GM12878 (cell line): ENCODE measurements around the gene AP2B1. TPM values are rescaled to one million over a fixed set of nuclear protein-coding genes. Genes with fewer than 3 reads are reported as not detected.

Experiments
- ATAC-seq: fragments of 200-7000 bp; cut with Tn5 transposase; 3 replicates; pipeline ENCODE4 v1.9.1; 2020; ENCODE audit warnings: mild to moderate bottlenecking, moderate library complexity
- BruUV-seq: library from RNA; stranded (reverse); fragments of 400-500 nt; replicated peaks from 2 replicates; lab custom pipeline; 2021; lab: Mats Ljungman, UMichigan
- CTCF ChIA-PET: fragments of 300-600 bp; sonication (Branson Sonifier 250); formaldehyde crosslinking; extraction: SDS; loops from one replicate; lab custom pipeline; 2021; ENCODE audit warnings: inconsistent platforms; lab: Yijun Ruan, JAX
- POLR2A ChIA-PET: fragments of 350-600 bp; formaldehyde crosslinking; extraction: SDS; loops from one replicate; lab custom pipeline; 2021; ENCODE audit warnings: inconsistent platforms; lab: Charles Lee
- RAD21 ChIA-PET: fragments of 300-600 bp; sonication (Branson Sonifier 250); formaldehyde crosslinking; loops from one replicate; lab custom pipeline; 2023; ENCODE audit warnings: antibody characterized with exemption; ENCODE audit not compliant: unreplicated experiment; lab: Charles Lee
- SMC1A ChIA-PET: fragments of 300-600 bp; sonication (Branson Sonifier 250); formaldehyde crosslinking; loops from one replicate; lab custom pipeline; 2023; ENCODE audit not compliant: unreplicated experiment, uncharacterized antibody; lab: Charles Lee
- DNase-seq: peaks from one replicate; pipeline ENCODE4 v3.0.0-alpha.2; 2011; ENCODE audit warnings: low read depth, low spot score
- FAIRE-seq: peaks from 3 replicates; lab custom pipeline; 2011; peaks lifted over from hg19 to GRCh38; lab: Jason Lieb, UNC
- H2AFZ ChIP-seq: 2 replicates; pipeline ENCODE4 v1.6.0; 2011; ENCODE audit warnings: low read depth, low read length, control low read depth; ENCODE audit not compliant: control insufficient read depth
- H3K27ac ChIP-seq: 2 replicates; pipeline ENCODE4 v1.5.1; 2011; ENCODE audit warnings: control low read depth; ENCODE audit not compliant: control insufficient read depth, insufficient read depth
- H3K27me3 ChIP-seq, 2 experiments: replicated peaks in 1 of 2; 2 replicates each; pipeline versions ENCODE4 v1.6.0 to v1.6.1; 2011; ENCODE audit warnings: low read length in 1 of 2; ENCODE audit not compliant: control insufficient read depth in 2 of 2, insufficient read depth in 2 of 2
- H3K36me3 ChIP-seq, 2 experiments: 2 replicates each; pipeline ENCODE4 v1.5.1; 2011; ENCODE audit warnings: low read length in 1 of 2; ENCODE audit not compliant: control insufficient read depth in 2 of 2, insufficient read depth in 2 of 2
- H3K4me1 ChIP-seq: 2 replicates; pipeline ENCODE4 v1.6.1; 2011; ENCODE audit warnings: mild to moderate bottlenecking, low read length, moderate library complexity, mixed read lengths; ENCODE audit not compliant: control insufficient read depth, insufficient read depth
- H3K4me2 ChIP-seq: 2 replicates; pipeline ENCODE4 v1.6.0; 2011; ENCODE audit warnings: control low read depth; ENCODE audit not compliant: control insufficient read depth, insufficient read depth
- H3K4me3 ChIP-seq: fragments of 200-600 bp; sonication (generic); 2 replicates; pipeline ENCODE4 v1.5.1; 2016
- H3K79me2 ChIP-seq: 2 replicates; pipeline ENCODE4 v1.6.0; 2011; ENCODE audit warnings: low read length; ENCODE audit not compliant: control insufficient read depth, insufficient read depth
- H3K9ac ChIP-seq: 2 replicates; pipeline ENCODE4 v1.8.0; 2011; ENCODE audit warnings: low read length, control low read depth, mixed read lengths; ENCODE audit not compliant: control insufficient read depth, insufficient read depth
- H3K9me3 ChIP-seq: replicated peaks from 3 replicates; pipeline ENCODE4 v1.5.1; 2011; ENCODE audit warnings: mild to moderate bottlenecking, low read length; ENCODE audit not compliant: control insufficient read depth, insufficient read depth
- H4K20me1 ChIP-seq: 2 replicates; pipeline ENCODE4 v1.6.0; 2011; ENCODE audit not compliant: control insufficient read depth, insufficient read depth
- GABPA ChIP-seq: IDR thresholded peaks from 2 replicates; pipeline ENCODE4 v1.6.1; 2014; ENCODE audit warnings: antibody characterized with exemption, low read depth, mild to moderate bottlenecking, inconsistent platforms
- IKZF1 ChIP-seq: fragments of 450-650 bp; conservative IDR thresholded peaks from 2 replicates; pipeline ENCODE4 v1.6.1; 2017; ENCODE audit warnings: antibody characterized with exemption, mild to moderate bottlenecking
- NRF1 ChIP-seq: conservative IDR thresholded peaks from 2 replicates; pipeline ENCODE4 v1.6.1; 2011; ENCODE audit warnings: mild to moderate bottlenecking, low read depth, low read length, improper control_type of control experiment
- RBBP5 ChIP-seq: fragments of 200-600 bp; sonication (generic); conservative IDR thresholded peaks from 2 replicates; pipeline ENCODE4 v1.6.1; 2016
- SMAD5 ChIP-seq: IDR thresholded peaks from 2 replicates; pipeline ENCODE4 v1.6.1; 2016; ENCODE audit warnings: antibody characterized with exemption, low read depth
- ZNF274 ChIP-seq: IDR thresholded peaks from one replicate; pipeline ENCODE4 v1.8.0; 2011; ENCODE audit not compliant: insufficient read length, insufficient read depth
- WGBS: methylation state at CpG from one replicate; pipeline ENCODE4 v1.1.6; 2016; ENCODE audit warnings: low lambda C conversion rate; ENCODE audit not compliant: insufficient replicate concordance, insufficient coverage; ENCODE audit errors: missing lambda C conversion rate; 5-methylcytosine and 5-hydroxymethylcytosine counted together
- in situ Hi-C: fragments of 300-500 bp; cut with MboI; formaldehyde crosslinking; loops from 9 replicates; pipeline ENCODE4 v1.14.3; 2018; ENCODE audit warnings: mixed read lengths
- intact Hi-C: fragments of 100-400 bp; cut with micrococcal nuclease; formaldehyde crosslinking; loops from one replicate; pipeline ENCODE4 v1.14.2; 2022; ENCODE audit not compliant: unreplicated experiment
- polyA plus RNA-seq, 11 experiments: library from polyadenylated mRNA; depleted of rRNA in 4 of 11; unstranded in 6 of 11; stranded (reverse) in 5 of 11; fragments of >200 nt; fragmentation: Nextera tagmentation in 4 of 11; fragmentation: Illumina TruSeq in 1 of 11; extraction: Ambion mirVana in 4 of 11; extraction: Trizol in 1 of 11; gene quantifications; 1 replicate in 1 of 11; 2 replicates in 10 of 11; pipeline versions ENCODE4 v1.2.1 to v1.2.3, GENCODE V29; 2011 to 2016; ENCODE audit warnings: inconsistent platforms in 2 of 11, missing spikeins in 2 of 11, low read depth in 1 of 11
- total RNA-seq, 4 experiments: library from RNA; depleted of rRNA in 3 of 4; stranded (reverse); fragments of >200 nt in 3 of 4; fragmentation: Illumina TruSeq in 1 of 4; extraction: Trizol in 1 of 4; gene quantifications; 2 replicates each; pipeline versions ENCODE4 v1.2.1 to v1.2.3, GENCODE V29; 2013 to 2021
- TF ChIP-seq, protein P1 (sequence below): IDR thresholded peaks from 2 replicates; pipeline ENCODE4 v1.6.1; 2012; ENCODE audit warnings: low read depth, low read length, improper control_type of control experiment
- TF ChIP-seq, protein P2 (sequence below): IDR thresholded peaks from 2 replicates; pipeline ENCODE4 v1.6.1; 2012; ENCODE audit warnings: improper control_type of control experiment, low read depth, low read length; ENCODE audit not compliant: insufficient replicate concordance

AP2B1 gene
- total and polyA plus RNA-seq, 10 of the 15 experiments (the other 5 are each of a cell fraction or from before 2014, with no cell fraction given) = 18.6 to 112 (median 53.9) TPM

DNA sequence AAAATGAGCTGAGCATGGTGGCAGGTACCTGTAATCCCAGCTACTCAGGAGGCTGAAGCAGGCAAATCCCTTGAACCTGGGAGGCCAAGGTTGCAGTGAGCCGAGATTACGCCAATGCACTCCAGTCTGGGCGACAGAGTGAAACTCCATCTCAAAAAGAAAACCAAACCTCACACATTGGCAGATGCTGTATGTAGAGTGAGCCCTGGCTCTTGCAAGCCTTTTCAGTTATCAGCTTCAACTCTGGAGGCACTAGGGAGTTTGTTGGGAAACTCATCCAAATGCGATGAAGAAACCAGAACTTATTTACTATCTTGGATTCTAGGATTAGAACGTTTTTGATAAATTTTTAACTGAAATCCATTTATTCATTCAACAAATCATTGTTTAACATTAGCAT is 87.4 kb downstream of the AP2B1 start:
- H3K36me3 ChIP-seq = peaks cover 2 to 5% of the 10 kb centered on the region in 2 experiments
- H3K27me3 ChIP-seq = no peaks in the 10 kb centered on the region
- H3K27ac ChIP-seq = no peak overlapping the region
- 89% methylated on average over 5 of the region's 5 CpGs for whole genome bisulfite sequencing
- ATAC-seq = no peak
- no peak for DNase-seq
- no peak for FAIRE-seq
- CTCF ChIA-PET = interaction anchor here (1.1 kb wide), 1 partner anchor 61 kb away, joined by 3 read pairs; no protein-coding TSS in a partner anchor
- SMC1A ChIA-PET = no interaction called here
- H3K4me1 ChIP-seq = no peaks in the 10 kb centered on the region
- no TSS peak for BruUV-seq
- H3K9ac ChIP-seq = no peak overlapping the region
- no peak overlapping the region for H3K4me3 ChIP-seq
- H4K20me1 ChIP-seq = no peaks in the 10 kb centered on the region
- H3K4me2 ChIP-seq = no peak overlapping the region
- RAD21 ChIA-PET = no interaction called here
- TF ChIP-seq IKZF1 (no peak), SMAD5 (no peak), ZNF274 (no peak), RBBP5 (no peak), NRF1 (no peak), GABPA (no peak)
- TF ChIP-seq, protein P1, sequence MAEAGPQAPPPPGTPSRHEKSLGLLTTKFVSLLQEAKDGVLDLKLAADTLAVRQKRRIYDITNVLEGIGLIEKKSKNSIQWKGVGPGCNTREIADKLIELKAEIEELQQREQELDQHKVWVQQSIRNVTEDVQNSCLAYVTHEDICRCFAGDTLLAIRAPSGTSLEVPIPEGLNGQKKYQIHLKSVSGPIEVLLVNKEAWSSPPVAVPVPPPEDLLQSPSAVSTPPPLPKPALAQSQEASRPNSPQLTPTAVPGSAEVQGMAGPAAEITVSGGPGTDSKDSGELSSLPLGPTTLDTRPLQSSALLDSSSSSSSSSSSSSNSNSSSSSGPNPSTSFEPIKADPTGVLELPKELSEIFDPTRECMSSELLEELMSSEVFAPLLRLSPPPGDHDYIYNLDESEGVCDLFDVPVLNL = no peak
- TF ChIP-seq, protein P2, sequence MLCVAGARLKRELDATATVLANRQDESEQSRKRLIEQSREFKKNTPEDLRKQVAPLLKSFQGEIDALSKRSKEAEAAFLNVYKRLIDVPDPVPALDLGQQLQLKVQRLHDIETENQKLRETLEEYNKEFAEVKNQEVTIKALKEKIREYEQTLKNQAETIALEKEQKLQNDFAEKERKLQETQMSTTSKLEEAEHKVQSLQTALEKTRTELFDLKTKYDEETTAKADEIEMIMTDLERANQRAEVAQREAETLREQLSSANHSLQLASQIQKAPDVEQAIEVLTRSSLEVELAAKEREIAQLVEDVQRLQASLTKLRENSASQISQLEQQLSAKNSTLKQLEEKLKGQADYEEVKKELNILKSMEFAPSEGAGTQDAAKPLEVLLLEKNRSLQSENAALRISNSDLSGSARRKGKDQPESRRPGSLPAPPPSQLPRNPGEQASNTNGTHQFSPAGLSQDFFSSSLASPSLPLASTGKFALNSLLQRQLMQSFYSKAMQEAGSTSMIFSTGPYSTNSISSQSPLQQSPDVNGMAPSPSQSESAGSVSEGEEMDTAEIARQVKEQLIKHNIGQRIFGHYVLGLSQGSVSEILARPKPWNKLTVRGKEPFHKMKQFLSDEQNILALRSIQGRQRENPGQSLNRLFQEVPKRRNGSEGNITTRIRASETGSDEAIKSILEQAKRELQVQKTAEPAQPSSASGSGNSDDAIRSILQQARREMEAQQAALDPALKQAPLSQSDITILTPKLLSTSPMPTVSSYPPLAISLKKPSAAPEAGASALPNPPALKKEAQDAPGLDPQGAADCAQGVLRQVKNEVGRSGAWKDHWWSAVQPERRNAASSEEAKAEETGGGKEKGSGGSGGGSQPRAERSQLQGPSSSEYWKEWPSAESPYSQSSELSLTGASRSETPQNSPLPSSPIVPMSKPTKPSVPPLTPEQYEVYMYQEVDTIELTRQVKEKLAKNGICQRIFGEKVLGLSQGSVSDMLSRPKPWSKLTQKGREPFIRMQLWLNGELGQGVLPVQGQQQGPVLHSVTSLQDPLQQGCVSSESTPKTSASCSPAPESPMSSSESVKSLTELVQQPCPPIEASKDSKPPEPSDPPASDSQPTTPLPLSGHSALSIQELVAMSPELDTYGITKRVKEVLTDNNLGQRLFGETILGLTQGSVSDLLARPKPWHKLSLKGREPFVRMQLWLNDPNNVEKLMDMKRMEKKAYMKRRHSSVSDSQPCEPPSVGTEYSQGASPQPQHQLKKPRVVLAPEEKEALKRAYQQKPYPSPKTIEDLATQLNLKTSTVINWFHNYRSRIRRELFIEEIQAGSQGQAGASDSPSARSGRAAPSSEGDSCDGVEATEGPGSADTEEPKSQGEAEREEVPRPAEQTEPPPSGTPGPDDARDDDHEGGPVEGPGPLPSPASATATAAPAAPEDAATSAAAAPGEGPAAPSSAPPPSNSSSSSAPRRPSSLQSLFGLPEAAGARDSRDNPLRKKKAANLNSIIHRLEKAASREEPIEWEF = no peak
- no peaks in the 10 kb centered on the region for H3K79me2 ChIP-seq
- POLR2A ChIA-PET = no interaction called here
- no peaks in the 10 kb centered on the region for H3K9me3 ChIP-seq
- intact Hi-C loops (no loop called here), in situ Hi-C loops (no loop called here)
- H2AFZ ChIP-seq = no peak overlapping the region
